ENCODE results near the gene ZBTB8A. TPM values are rescaled to one million over a fixed set of nuclear protein-coding genes. Genes with fewer than 3 reads are reported as not detected.
"Not testable (repeated sequence)": the region's sequence is repeated elsewhere in the genome, so short reads cannot be mapped to it uniquely, and the experiment has no call there.

The ZBTB8A gene
- total and polyA plus RNA-seq, 4 donors = 0.93 to 3.3 (median 1.3) TPM

- not testable (repeated sequence) for H3K4me3 ChIP-seq (ENCODE audit: low read depth in 1 of 3, low read length in 3 of 3); DNase-seq (ENCODE audit: low spot score); H3K4me1 ChIP-seq (ENCODE audit: control insufficient read depth in 4 of 4, insufficient read depth in 4 of 4, low read length in 3 of 4); H3K9me3 ChIP-seq (ENCODE audit: control insufficient read depth in 4 of 4, low read length in 3 of 4); H3K9ac ChIP-seq (ENCODE audit: low read depth in 1 of 2, low read length in 2 of 2); H3K27ac ChIP-seq (ENCODE audit: low read depth in 1 of 2, low read length in 2 of 2); H3K27me3 ChIP-seq (ENCODE audit: control insufficient read depth in 4 of 4, insufficient read depth in 4 of 4, low read length in 3 of 4)
- 97% methylated on average over 4 of the region's 4 CpGs for WGBS
- H3K36me3 ChIP-seq (ENCODE audit: control insufficient read depth in 4 of 4, insufficient read depth in 3 of 4, low read depth in 1 of 4, low read length in 3 of 4) = peaks cover 8 to 25% (median 18%) of the 10 kb centered on the region in 4 donors
Measured at GRCh38 chr1:32630173-32630572, 90.9 kb downstream of the ZBTB8A start.

- no peaks in the 10 kb centered on the region for H3K4me1 ChIP-seq (ENCODE audit: control insufficient read depth in 4 of 4, insufficient read depth in 4 of 4, low read length in 3 of 4)
- no peak overlapping the region for H3K27ac ChIP-seq (ENCODE audit: low read depth in 1 of 2, low read length in 2 of 2)
- TF ChIP-seq MAX (IDR thresholded peaks at IDR 0.05) (no peak), HNF4G (IDR thresholded peaks at IDR 0.05) (no peak), HNF4A (conservative IDR thresholded peaks at IDR 0.05) (no peak), FOXA1 (IDR thresholded peaks at IDR 0.05) (no peak), RXRA (IDR thresholded peaks at IDR 0.05) (no peak), RAD21 (IDR thresholded peaks at IDR 0.05) (no peak), EGR1 (IDR thresholded peaks at IDR 0.05; ENCODE audit: low read depth in 2 of 2) (no peak), JUND (IDR thresholded peaks at IDR 0.05) (no peak), SP1 (IDR thresholded peaks at IDR 0.05) (no peak), TAF1 (conservative IDR thresholded peaks at IDR 0.05) (no peak), CTCF (IDR thresholded peaks at IDR 0.05; ENCODE audit: low read depth, low read length, missing input control) (no peak), REST (IDR thresholded peaks at IDR 0.05) (no peak), NR2F2 (IDR thresholded peaks at IDR 0.05) (no peak), FOXA2 (IDR thresholded peaks at IDR 0.05) (no peak), ZBTB33 (IDR thresholded peaks at IDR 0.05) (no peak), YY1 (IDR thresholded peaks at IDR 0.05) (no peak), GABPA (IDR thresholded peaks at IDR 0.05 in 1 of 2, conservative IDR thresholded peaks at IDR 0.05 in 1 of 2) (no peak), ATF3 (IDR thresholded peaks at IDR 0.05) (no peak)
- peaks cover 4 to 19% (median 14%) of the 10 kb centered on the region in 4 donors for H3K36me3 ChIP-seq (ENCODE audit: control insufficient read depth in 4 of 4, insufficient read depth in 3 of 4, low read depth in 1 of 4, low read length in 3 of 4)
- no peak for DNase-seq (ENCODE audit: low spot score)
- H3K4me3 ChIP-seq (ENCODE audit: low read depth in 1 of 3, low read length in 3 of 3) = no peak overlapping the region
- no peak overlapping the region for H3K9ac ChIP-seq (ENCODE audit: low read depth in 1 of 2, low read length in 2 of 2)
- H3K9me3 ChIP-seq (ENCODE audit: control insufficient read depth in 4 of 4, low read length in 3 of 4) = no peaks in the 10 kb centered on the region
- H3K27me3 ChIP-seq (ENCODE audit: control insufficient read depth in 4 of 4, insufficient read depth in 4 of 4, low read length in 3 of 4) = no peaks in the 10 kb centered on the region
- 88% methylated on average over 2 of the region's 2 CpGs for WGBS
Measured at GRCh38 chr1:32632829-32633228, 93.6 kb downstream of the ZBTB8A start.
